Panc1 (cell line): ENCODE data around the gene SKA1. TPM values are rescaled to one million over a fixed set of nuclear protein-coding genes. Genes with fewer than 3 reads are reported as not detected.

Experiments used
- ATAC-seq: fragments of 200-7000 bp; cut with Tn5 transposase; 2 replicates; pipeline ENCODE4 v1.9.1; 2020; ENCODE audit warnings: mild to moderate bottlenecking, moderate library complexity
- BruUV-seq: library from RNA; stranded (reverse); fragments of 400-500 nt; replicated peaks from 2 replicates; lab custom pipeline; 2021; lab: Mats Ljungman, UMichigan
- CTCF ChIA-PET: fragments of 300-600 bp; sonication (Branson Sonifier 250); formaldehyde crosslinking; loops from one replicate; lab custom pipeline; 2022; ENCODE audit warnings: antibody characterized with exemption; lab: Charles Lee
- POLR2A ChIA-PET: fragments of 300-600 bp; sonication (Branson Sonifier 250); formaldehyde crosslinking; loops from one replicate; lab custom pipeline; 2022; ENCODE audit warnings: antibody characterized with exemption; lab: Charles Lee
- DNase-seq: peaks from one replicate; pipeline ENCODE4 v3.0.0-alpha.2; 2010; ENCODE audit warnings: low read depth, low spot score
- H3K27ac ChIP-seq: 2 replicates; pipeline ENCODE4 v1.5.1; 2011; ENCODE audit warnings: mild to moderate bottlenecking, low read length, inconsistent platforms
- H3K27me3 ChIP-seq: fragments of 200-500 bp; sonication (Bioruptor generic); 2 replicates; pipeline ENCODE4 v1.6.0; 2014; ENCODE audit warnings: low read length, inconsistent platforms; ENCODE audit not compliant: control insufficient read depth, insufficient read depth
- H3K36me3 ChIP-seq: fragments of 200-500 bp; sonication (Bioruptor generic); 2 replicates; pipeline ENCODE4 v1.5.1; 2014; ENCODE audit warnings: inconsistent platforms, mild to moderate bottlenecking, low read length, moderate library complexity; ENCODE audit not compliant: control insufficient read depth, insufficient read depth
- H3K4me1 ChIP-seq: 2 replicates; pipeline ENCODE4 v1.5.1; 2011; ENCODE audit warnings: inconsistent platforms, mild to moderate bottlenecking, low read length, moderate library complexity; ENCODE audit not compliant: control insufficient read depth, insufficient read depth
- H3K4me3 ChIP-seq, 2 experiments: 2 replicates each; pipeline ENCODE4 v1.5.1; 2011 to 2012; ENCODE audit warnings: low read depth in 2 of 2, low read length in 2 of 2, mild to moderate bottlenecking in 2 of 2, inconsistent platforms in 1 of 2, moderate library complexity in 1 of 2
- H3K9me3 ChIP-seq: fragments of 200-500 bp; sonication (Bioruptor generic); 2 replicates; pipeline ENCODE4 v1.5.1; 2014; ENCODE audit warnings: low read depth, mild to moderate bottlenecking, inconsistent platforms, low read length, moderate library complexity; ENCODE audit not compliant: control insufficient read depth, insufficient read depth
- POLR2AphosphoS5 ChIP-seq: IDR thresholded peaks from 2 replicates; pipeline ENCODE4 v1.6.1; 2012; ENCODE audit warnings: mild to moderate bottlenecking, low read depth, low read length, moderate library complexity
- SIN3A ChIP-seq: IDR thresholded peaks from 2 replicates; pipeline ENCODE4 v1.6.1; 2012; ENCODE audit warnings: low read depth, mild to moderate bottlenecking, low read length, moderate library complexity, borderline replicate concordance; ENCODE audit not compliant: insufficient read depth
- TCF7L2 ChIP-seq: IDR thresholded peaks from 2 replicates; pipeline ENCODE4 v1.6.1; 2011; ENCODE audit warnings: mild to moderate bottlenecking, low read depth, low read length, inconsistent platforms
- in situ Hi-C: cut with HindIII; loops from 2 replicates; pipeline ENCODE4 v1.10.0; 2016; ENCODE audit warnings: low sequenced_read_pairs, low pct_unique_long_range_greater_than_20kb
- intact Hi-C: fragments of 100-400 bp; cut with micrococcal nuclease; formaldehyde crosslinking; loops from one replicate; pipeline ENCODE4 v1.10.0; 2022; ENCODE audit not compliant: unreplicated experiment
- total RNA-seq: library from RNA; stranded (reverse); gene quantifications from one replicate; pipeline ENCODE4 v1.2.1, GENCODE V29; 2021; ENCODE audit not compliant: unreplicated experiment
- TF ChIP-seq, protein P1 (sequence below), 2 experiments: IDR thresholded peaks; 2 replicates each; pipeline ENCODE4 v1.6.1; 2011 to 2012; ENCODE audit warnings: low read depth in 2 of 2, control low read depth in 1 of 2, low read length in 1 of 2, mild to moderate bottlenecking in 1 of 2, moderate library complexity in 1 of 2; ENCODE audit not compliant: insufficient read depth in 1 of 2
- TF ChIP-seq, protein P2 (sequence below): fragments of 450-650 bp; IDR thresholded peaks from 2 replicates; pipeline ENCODE4 v1.5.1; 2017; ENCODE audit warnings: mild to moderate bottlenecking

The SKA1 gene
- total RNA-seq, 1 experiment from 2014 or later: 22.1 TPM

DNA sequence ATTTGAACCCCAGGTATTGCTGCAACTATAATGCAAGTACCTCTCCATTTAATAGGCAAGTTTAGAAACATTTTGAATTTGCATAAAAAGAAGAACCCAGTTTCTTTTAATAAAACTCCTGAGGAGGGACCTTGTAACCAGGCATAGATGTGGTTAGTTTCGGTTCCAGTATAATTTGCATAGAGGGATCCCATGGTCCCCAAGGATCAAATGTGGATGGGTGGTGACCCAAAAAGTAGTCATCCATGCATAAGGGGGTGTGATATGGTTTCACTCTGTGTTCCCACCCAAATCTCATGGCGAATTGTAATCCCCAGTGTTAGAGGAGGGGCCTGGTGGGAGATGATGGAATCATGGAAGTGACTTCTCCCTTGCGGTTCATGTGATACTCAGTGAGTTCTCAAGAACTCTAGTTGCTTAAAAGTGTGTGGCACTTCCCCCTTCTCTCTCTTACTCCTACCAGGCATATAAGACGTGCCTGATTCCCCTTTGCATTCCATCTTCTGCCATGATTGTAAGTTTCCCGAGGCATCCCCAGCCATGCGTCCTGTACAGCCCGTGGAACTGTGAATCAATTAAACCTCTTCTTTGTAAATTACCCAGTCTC, 40.2 kb upstream of the SKA1 start:
- TF ChIP-seq POLR2AphosphoS5 (no peak), TCF7L2 (no peak), SIN3A (no peak)
- TF ChIP-seq, protein P1, sequence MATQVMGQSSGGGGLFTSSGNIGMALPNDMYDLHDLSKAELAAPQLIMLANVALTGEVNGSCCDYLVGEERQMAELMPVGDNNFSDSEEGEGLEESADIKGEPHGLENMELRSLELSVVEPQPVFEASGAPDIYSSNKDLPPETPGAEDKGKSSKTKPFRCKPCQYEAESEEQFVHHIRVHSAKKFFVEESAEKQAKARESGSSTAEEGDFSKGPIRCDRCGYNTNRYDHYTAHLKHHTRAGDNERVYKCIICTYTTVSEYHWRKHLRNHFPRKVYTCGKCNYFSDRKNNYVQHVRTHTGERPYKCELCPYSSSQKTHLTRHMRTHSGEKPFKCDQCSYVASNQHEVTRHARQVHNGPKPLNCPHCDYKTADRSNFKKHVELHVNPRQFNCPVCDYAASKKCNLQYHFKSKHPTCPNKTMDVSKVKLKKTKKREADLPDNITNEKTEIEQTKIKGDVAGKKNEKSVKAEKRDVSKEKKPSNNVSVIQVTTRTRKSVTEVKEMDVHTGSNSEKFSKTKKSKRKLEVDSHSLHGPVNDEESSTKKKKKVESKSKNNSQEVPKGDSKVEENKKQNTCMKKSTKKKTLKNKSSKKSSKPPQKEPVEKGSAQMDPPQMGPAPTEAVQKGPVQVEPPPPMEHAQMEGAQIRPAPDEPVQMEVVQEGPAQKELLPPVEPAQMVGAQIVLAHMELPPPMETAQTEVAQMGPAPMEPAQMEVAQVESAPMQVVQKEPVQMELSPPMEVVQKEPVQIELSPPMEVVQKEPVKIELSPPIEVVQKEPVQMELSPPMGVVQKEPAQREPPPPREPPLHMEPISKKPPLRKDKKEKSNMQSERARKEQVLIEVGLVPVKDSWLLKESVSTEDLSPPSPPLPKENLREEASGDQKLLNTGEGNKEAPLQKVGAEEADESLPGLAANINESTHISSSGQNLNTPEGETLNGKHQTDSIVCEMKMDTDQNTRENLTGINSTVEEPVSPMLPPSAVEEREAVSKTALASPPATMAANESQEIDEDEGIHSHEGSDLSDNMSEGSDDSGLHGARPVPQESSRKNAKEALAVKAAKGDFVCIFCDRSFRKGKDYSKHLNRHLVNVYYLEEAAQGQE (IDR thresholded peaks at IDR 0.05; ENCODE audit: insufficient read depth in 1 of 2, low read depth in 2 of 2, low read length in 1 of 2): no peak
- TF ChIP-seq, protein P2, sequence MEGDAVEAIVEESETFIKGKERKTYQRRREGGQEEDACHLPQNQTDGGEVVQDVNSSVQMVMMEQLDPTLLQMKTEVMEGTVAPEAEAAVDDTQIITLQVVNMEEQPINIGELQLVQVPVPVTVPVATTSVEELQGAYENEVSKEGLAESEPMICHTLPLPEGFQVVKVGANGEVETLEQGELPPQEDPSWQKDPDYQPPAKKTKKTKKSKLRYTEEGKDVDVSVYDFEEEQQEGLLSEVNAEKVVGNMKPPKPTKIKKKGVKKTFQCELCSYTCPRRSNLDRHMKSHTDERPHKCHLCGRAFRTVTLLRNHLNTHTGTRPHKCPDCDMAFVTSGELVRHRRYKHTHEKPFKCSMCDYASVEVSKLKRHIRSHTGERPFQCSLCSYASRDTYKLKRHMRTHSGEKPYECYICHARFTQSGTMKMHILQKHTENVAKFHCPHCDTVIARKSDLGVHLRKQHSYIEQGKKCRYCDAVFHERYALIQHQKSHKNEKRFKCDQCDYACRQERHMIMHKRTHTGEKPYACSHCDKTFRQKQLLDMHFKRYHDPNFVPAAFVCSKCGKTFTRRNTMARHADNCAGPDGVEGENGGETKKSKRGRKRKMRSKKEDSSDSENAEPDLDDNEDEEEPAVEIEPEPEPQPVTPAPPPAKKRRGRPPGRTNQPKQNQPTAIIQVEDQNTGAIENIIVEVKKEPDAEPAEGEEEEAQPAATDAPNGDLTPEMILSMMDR: no peak
- H3K27ac ChIP-seq: no peak overlapping the region
- intact Hi-C loops: no loop called here
- POLR2A ChIA-PET: no interaction called here
- ATAC-seq: no peak
- H3K27me3 ChIP-seq: no peaks in the 10 kb centered on the region
- H3K36me3 ChIP-seq: no peaks in the 10 kb centered on the region
- in situ Hi-C loops: no loop called here
- no peaks in the 10 kb centered on the region for H3K4me1 ChIP-seq
- no TSS peak for BruUV-seq
- DNase-seq: no peak
- no peak overlapping the region for H3K4me3 ChIP-seq
- CTCF ChIA-PET: no interaction called here
- no peaks in the 10 kb centered on the region for H3K9me3 ChIP-seq

- BruUV-seq: no TSS peak
- Histone ChIP-seq H3K9me3 (no peaks in the 10 kb centered on the region), H3K4me1 (no peaks in the 10 kb centered on the region), H3K27me3 (no peaks in the 10 kb centered on the region), H3K4me3 (no peak overlapping the region), H3K27ac (no peak overlapping the region), H3K36me3 (no peaks in the 10 kb centered on the region)
- in situ Hi-C loops (no loop called here), intact Hi-C loops (no loop called here)
- CTCF ChIA-PET: interaction anchor here (0.6 kb wide), 1 partner anchor 143 kb away, joined by 4 read pairs; no protein-coding TSS in a partner anchor
- POLR2A ChIA-PET: no interaction called here
- DNase-seq (no peak), ATAC-seq (no peak)
- no peak for TF ChIP-seq POLR2AphosphoS5
- TF ChIP-seq, protein P2: no peak
- TF ChIP-seq TCF7L2: no peak
- no peak for TF ChIP-seq SIN3A
- TF ChIP-seq, protein P1 (IDR thresholded peaks at IDR 0.05; ENCODE audit: insufficient read depth in 1 of 2, low read depth in 2 of 2, low read length in 1 of 2): no peak
Measured at GRCh38 chr18:50338122-50338521, 36.7 kb upstream of the SKA1 start.
